ENCODE results near the gene ARMC9.

GRCh38 chr2:231384970-231385369 lies 186.5 kb downstream of the ARMC9 start:
- no peak for TF ChIP-seq CTCF (IDR thresholded peaks at IDR 0.05)
- no peak for TF ChIP-seq POLR2A (IDR thresholded peaks at IDR 0.05)
- no peak for TF ChIP-seq POLR2AphosphoS5 (IDR thresholded peaks at IDR 0.05)
- no peak for TF ChIP-seq EP300 (IDR thresholded peaks at IDR 0.05)
